ENCODE data around the gene IRF3.
A peak's percentile ranks its signal among the peaks of the same experiment; 100 is the strongest.

Gene IRF3

DNA sequence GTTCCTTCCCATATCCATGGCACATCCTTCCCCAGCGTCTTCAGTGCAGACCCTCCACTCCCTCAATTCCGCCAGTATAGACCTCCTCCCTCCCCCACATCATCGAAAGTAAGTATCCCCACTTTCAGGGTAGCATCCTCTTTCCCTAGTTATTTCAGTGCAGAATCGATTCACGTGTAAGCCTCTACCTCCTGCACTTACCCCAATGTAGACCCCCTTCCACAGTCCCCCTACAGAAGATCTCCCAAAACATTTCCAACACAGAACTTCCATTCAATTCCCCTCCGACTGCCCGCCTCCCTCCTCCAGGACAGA is 664 bp downstream of the IRF3 start:
- DNase-seq, result no peak

DNA sequence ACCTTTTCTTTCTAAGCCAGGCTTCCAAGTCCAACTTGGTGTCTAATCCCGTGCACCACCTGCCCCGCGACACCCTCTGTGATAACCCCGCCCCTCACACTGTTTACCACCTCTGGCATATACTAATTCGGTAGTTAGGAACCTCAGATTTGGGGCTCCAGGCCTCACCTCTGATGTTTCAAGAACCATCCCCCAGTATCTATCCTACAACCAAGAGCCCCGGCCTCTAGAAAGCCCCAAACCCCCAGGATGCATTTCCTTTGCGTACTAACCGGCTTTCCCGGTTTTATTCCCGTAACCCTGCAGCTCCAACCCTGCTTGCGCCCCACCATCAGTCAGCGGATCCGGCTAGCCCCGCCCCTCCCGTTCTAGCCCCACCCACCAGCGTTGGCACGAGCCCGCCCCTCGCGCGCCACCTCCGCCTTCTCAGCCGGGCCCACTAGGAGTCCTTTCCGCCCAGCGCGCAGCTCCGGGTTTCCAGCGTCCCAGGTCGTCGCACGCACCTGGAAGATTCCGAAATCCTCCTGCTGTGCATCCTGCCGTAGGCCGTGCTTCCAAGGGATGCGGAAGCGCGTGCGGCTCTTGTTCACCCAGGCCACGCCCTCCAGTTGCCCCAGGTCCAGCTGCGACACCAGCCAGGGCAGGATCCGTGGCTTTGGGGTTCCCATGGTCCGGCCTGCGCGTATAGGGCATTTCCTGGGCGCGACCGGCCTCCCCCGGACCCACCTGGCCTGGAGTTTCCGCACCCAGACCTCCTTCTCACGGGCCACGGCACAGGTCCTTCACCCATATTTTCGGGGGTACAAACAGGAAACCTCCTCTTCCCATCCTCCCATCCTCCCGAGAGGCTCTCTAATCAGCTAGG is 1.3 kb downstream of the IRF3 start:
- DNase-seq, result peak; percentile 96

DNA sequence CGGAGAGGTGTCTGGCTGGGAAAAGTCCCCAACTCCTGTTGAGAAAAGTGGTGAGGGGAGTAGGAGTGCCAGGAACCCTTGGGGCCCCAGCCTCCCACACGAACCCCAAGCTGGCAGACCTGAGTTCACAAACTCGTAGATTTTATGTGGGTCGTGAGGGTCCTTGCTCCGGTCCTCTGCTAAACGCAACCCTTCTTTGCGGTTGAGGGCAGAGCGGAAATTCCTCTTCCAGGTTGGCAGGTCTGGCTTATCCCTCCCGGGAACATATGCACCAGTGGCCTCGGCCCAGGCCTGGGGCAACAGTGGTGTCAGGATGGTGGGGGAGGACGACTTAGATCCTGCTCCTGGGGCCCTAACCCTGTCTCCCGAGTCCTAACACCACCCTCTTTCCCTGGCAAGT is 2.4 kb downstream of the IRF3 start:
- no peak for DNase-seq

DNA sequence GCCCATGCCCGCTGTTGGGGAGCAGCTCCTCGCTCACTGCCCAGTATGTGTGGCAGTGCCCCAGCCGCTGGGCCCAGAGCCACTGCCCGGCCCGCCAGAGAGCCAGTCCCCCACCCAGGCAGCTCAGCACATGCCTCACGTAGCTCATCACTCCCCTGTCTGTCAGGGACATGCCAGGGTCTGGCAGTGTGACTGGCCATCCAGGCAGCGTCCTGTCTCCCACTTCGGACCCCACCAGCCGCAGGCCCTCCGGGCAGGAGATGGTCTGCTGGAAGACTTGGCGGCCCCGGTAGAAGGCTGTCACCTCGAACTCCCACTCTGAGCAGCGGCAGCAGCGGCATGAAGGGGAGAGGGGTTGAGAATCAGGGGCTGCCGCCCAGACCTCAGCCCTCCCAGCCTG is 3.6 kb downstream of the IRF3 start:
- DNase-seq, result no peak

DNA sequence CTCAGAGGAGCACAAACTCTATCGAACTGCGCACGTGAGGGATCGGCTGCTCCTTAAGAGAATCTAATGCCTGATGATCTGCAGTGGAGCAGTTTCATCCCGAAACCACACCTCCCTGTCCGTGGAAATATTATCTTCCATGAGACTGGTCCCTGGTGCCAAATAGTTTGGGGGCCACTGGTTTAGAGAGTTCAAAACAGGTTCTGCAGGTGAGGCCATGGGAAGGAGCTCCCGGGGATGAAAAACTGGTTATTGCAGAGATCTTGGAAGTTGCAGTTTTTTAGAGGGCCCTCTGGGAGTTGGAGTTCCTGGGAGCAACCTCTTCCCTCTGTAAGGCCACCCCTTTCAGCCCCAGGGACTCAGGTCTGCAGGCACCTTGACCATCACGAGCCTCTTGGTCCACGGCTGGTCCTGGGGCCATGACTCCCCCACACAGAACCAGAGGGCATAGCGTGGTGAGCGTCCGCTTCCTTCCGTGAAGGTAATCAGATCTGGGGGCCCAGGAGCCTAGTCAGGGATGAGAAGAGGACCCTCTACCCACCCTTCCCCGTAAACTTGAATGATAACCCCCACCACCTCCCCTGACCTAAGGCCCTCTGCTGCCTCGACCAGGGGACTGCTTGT is 5.2 kb downstream of the IRF3 start:
- DNase-seq, result no peak

DNA sequence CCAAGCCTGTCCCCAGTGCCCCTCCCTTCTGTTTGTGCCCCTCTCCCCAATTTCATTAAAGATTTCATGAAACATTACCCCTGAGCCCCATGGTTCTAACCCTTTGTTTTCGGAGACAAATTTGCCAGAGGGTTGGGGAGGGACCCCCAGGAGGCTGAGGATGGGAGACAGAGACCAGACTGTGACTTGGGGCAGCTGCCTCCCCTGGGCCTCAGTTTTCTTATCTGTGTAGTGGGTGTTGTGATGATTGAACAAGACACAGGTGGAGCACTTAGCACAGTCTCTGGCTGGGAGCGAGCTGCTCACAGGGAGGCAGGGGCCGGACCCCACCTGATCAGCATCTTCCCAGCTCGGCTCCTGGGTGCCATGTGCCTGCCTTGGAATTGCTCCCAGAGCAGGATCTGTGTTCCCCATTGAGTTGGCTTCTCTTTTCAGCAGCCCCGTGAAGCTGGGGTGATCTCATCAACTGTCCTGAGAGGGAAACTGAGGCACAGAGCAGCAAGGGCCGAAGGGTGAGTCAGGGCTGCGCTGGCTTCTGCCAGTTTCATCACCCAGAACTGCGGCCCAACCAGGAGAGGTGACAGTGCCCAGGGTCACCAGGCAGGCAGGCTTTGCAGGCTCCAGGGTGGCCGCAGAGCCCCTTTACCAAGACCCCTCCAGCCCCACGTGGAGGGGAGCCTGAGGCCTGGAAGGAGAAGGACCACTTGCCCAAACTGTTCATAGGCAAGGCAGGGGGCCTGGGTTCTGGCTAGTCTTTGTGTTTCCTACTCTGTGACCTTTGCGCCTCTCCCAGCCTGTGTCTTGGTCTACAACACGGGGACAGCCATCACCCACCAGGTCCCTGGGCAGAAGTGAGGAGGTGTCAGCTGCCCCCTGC is 6.9 kb downstream of the IRF3 start:
- no peak for DNase-seq

DNA sequence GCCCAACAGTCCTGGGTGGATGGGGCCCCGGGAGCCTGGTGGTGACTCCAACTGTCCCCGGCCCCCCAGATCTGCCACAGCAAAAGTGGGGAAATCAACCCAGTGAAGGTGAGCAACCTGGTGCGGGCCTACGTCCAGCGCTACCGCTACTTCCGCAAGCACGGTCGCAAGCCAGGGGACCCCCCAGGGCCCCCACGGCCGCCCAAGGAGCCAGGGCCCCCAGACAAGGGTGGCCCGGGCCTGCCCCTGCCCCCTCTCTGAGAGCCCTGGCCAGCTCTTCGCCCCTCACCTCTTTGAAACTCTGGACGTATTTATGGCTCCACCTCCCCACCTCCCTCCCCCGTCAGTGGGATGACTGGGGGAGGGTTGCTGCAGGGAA is 7.5 kb downstream of the IRF3 start:
- no peak for DNase-seq

DNA sequence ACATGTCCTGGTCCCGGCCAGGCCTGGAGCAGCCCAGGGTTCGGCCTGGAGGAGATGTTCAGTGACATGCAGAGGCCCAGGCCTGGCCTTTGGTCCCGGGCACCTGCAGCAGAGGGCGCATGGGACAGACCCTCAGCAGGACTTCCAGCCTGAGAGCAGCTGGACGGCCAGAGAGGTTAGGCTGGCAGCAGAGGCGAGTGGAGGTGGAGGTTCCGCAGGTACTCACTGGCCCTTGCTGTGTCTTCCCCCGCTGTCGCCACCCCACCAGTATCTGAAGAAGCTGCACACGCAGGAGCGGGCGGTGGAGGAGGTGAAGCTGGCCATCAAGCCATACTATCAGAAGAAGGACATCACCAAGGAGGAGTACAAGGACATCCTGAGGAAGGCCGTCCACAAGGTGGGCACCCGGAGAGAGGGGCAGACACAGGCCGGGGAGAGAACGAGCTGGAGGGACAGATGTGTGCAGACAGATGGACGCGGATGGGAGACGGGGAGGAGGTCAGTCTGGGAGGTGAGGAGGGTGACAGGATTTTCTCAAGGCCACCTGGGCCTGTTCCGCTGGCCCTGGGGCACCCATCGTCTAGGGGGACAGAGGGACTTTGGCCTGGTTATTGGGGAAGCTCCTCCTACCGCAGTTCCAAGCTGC is 8.0 kb downstream of the IRF3 start:
- no peak for DNase-seq

DNA sequence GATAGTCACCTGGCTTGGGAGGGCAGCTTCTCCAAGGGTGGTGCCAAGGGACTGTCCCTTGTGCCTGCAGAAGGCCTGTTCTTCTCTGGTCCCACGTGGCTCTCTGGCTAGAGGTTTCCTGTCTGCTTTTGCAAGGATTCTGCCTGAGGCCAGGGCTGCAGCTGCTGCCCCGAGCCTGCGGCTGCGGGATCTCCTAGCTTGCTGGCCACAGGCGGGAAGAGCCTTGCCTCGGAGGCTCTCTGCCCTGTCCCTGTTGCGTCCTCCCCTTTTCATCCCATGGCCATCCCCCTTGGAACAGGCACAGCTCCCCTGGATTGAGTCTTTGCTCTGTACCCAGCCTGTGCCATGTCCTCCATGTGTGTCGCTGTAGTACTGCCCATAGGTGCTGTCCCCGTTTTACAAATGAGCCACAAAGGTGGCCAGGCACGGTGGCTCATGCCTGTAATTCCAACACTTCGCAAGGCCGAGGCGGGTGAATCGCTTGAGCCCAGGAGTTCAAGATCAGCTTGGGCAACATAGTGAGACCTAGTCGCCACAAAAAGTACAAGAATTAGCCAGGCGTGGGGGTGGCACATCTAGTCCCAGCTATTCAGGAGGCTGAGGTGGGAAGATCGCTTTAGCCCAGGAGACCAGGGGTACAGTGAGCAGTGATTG is 9.1 kb downstream of the IRF3 start:
- no peak for DNase-seq

DNA sequence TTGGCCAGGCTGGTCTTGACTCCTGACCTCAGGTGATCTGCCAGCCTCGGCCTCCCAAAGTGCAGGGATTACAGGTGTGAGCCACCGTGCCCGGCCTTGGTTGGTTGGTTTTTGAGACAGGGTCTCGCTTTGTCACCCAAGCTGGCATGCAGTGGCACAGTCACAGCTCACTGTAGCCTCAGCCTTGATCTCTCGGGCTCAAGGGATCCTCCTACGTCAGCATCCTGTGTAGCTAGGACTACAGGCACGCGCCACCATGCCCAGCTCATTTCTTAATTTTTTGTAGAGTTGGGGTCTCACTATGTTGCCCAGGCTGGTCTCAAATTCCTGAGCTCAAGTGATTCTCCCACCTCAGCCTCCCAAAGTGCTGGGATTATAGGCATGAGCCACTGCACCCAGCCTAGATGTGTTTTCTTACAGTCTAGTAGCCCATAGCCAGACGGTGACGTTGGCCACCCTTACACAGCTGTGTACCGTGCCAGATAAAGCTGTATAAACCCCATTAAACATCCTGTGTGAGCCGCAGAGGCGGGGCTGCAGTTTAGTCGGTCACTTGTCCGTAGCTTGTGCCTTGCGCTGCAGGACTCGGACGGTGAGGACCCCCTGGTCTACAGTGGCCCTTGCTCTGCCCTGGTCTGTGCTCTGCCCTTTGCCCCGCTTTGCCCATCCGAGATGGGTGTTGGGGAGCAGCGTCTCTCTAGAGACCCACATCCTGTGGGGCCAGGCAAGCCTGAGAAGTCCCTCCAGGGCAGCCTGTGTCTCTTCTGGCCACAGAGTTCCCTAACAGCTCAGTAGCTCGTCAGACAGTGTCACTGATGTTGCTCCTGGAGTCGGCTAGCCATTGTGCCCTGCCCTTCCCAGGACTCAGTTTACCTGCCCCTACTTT is 9.8 kb downstream of the IRF3 start:
- DNase-seq, result no peak

DNA sequence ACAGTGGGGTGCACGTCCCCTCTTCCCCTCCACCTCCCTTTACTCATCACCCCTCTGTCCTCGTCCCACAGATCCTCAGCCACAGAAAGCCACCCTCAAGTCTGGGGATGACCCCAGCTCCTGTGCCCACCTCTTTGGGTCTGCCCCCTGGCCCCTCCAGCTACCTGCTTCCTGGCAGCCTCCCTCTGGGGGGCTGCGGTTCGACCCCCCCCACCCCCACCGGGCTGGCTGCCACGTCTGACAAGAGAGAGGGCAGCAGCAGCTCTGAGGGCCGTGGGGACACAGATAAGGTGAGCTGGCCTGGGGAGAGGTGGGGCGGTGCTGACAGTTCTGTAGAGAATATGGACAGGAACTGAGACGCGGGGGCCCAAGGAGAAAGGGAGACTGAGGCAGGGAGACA is 11.1 kb downstream of the IRF3 start:
- no peak for DNase-seq

DNA sequence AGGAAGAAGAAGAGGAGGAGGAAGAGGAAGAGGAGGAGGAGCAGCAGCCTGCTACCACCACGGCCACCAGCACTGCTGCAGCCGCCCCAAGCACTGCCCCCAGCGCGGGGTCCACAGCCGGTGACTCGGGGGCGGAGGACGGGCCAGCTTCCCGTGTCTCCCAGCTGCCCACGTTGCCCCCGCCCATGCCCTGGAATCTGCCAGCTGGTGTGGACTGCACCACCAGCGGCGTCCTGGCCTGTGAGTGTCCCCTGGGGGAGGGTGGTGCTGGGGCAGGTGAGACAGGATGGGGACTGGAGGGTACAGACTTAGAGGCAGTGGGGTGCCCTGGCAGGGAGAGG is 12.2 kb downstream of the IRF3 start:
- DNase-seq, result no peak

DNA sequence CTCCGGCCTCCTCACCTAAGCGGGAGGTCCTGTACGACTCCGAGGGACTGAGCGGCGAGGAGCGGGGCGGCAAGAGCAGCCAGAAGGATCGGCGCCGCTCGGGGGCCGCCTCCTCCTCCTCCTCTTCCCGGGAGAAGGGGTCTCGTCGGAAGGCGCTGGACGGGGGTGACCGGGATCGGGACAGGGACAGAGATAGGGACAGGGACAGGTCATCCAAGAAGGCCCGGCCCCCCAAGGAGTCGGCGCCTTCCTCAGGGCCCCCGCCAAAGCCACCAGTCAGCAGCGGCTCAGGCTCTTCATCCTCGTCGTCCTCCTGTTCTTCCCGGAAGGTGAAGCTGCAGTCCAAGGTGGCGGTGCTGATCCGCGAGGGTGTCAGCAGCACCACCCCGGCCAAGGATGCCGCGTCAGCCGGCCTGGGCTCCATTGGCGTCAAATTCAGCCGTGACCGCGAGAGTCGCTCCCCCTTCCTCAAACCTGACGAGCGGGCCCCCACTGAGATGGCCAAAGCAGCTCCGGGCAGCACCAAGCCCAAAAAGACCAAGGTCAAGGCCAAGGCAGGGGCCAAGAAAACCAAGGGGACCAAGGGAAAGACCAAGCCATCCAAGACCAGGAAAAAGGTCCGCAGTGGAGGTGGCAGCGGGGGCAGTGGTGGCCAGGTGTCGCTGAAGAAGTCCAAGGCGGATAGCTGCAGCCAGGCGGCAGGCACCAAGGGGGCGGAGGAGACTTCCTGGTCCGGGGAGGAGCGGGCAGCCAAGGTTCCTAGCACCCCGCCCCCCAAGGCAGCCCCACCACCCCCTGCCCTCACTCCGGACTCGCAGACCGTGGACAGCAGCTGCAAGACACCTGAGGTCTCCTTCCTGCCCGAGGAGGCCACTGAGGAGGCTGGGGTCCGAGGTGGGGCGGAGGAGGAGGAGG is 12.8 kb downstream of the IRF3 start:
- DNase-seq, result no peak

DNA sequence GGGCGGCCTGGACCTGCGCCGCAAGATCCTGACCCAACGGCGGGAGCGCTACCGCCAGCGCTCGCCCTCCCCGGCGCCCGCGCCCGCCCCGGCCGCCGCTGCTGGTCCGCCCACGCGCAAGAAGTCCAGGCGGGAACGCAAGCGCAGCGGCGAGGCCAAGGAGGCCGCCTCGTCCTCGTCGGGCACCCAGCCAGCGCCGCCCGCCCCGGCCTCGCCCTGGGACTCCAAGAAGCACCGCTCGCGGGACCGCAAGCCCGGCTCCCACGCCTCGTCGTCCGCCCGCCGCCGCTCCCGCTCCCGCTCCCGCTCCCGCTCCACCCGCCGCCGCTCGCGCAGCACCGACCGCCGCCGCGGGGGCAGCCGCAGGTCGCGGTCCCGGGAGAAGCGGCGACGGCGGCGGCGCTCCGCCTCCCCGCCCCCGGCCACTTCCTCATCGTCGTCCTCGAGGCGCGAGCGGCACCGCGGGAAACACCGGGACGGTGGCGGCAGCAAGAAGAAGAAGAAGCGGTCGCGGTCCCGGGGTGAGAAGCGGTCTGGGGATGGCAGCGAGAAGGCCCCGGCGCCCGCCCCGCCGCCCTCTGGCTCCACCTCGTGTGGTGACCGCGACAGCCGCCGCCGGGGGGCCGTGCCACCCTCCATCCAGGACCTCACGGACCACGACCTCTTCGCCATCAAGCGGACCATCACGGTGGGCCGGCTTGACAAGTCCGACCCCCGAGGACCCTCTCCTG is 13.7 kb downstream of the IRF3 start:
- no peak for DNase-seq

DNA sequence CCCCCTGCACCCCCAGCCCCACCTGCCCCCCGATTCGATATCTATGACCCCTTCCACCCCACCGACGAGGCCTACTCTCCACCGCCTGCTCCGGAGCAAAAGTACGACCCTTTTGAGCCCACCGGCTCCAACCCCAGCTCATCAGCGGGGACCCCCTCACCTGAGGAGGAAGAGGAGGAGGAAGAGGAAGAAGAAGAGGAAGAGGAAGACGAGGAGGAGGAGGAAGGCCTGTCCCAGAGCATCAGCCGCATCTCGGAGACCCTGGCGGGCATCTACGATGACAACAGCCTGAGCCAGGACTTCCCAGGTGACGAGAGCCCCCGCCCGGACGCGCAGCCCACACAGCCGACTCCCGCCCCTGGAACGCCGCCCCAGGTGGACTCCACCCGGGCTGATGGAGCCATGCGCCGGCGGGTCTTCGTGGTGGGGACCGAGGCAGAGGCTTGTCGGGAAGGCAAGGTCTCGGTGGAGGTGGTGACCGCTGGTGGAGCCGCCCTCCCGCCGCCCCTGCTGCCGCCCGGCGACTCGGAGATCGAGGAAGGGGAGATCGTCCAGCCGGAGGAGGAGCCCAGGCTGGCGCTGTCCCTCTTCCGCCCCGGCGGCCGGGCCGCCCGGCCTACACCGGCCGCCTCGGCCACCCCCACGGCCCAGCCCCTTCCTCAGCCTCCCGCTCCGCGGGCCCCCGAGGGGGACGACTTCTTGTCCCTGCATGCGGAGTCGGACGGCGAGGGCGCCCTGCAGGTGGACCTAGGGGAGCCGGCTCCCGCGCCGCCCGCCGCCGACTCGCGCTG is 14.4 kb downstream of the IRF3 start:
- no peak for DNase-seq

DNA sequence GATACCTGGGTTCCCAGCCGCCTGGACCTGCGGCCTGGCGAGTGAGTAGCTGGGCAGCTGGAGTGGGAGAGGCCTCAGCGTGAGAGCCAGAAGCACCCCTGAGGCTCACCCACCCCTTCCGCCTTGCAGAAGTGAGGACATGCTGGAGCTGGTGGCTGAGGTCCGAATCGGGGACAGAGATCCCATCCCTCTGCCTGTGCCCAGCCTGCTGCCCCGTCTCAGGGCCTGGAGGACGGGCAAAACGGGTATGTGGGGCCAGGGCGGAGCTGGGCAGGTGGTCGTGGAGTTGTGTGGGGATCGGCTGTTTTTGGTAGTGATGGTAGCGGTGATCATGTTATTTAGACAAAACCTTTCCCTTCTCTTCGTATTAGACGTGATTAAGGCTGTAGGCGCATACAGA is 19.1 kb downstream of the IRF3 start:
- no peak for DNase-seq

DNA sequence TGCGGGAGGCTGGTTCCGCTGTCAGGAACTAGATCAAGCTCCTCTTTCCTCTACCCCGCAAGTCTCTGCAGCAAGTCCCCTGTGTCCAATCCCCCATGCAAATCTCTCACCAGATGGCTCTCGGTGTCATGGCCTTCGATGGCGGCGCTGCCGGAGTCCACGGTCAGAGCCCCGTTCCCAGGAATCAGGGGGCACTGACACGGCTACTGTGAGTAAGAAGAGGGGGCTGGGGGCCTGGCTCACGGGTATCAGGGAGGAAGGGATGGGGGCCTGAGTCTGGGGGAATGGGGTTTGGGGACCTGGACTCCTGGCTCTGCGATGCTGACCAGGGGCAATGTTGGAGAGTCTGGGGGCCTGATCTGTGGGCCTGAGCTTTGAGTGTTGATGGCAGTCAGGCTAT is 19.7 kb downstream of the IRF3 start:
- no peak for DNase-seq

DNA sequence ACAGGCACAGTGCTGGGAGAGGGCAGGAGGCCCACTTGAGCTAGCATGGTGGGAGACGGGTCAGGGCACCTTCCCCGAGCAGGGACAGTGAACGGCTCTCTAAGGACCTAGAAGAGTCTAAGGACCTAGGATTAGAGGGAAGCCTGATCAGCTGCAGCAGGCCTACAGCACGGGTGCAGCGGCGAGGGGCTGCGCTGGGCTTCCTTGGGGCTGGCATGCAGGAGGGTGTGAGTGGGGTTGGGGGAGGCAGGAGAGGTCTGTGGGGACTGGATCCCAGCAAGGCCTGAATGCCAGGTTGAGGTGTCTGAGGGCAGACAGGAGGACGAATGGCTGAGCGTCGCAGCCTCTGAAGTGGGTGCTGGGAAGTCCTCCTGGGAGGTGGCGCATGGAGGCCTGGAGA is 20.1 kb downstream of the IRF3 start:
- no peak for DNase-seq

DNA sequence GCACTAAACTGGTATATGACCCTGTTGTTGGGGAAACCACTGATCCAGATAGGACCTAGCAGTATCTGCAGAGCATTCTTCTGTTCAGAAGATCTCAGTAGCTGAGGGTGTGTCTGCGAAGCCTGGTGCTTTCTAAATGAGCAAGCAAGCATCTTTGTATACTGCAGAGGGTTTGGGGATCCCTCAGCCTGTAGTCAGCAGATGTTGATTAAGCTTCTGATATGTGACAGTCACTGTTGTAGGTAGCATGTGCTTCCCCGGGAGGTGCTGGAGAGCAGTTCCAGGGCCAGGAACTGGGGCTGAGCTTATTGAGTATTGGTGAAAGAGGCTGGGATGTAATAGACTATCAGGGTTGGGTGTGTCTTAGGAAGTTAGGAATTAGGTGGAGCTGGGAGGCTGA is 22.2 kb downstream of the IRF3 start:
- no peak for DNase-seq
